ENCODE data around the gene ENDOV. TPM values are rescaled to one million over a fixed set of nuclear protein-coding genes. Genes with fewer than 3 reads are reported as not detected.

ENDOV gene
- total RNA-seq, 3 donors from 2014 or later, result 24.1 to 29.7 (median 24.9) TPM

DNA sequence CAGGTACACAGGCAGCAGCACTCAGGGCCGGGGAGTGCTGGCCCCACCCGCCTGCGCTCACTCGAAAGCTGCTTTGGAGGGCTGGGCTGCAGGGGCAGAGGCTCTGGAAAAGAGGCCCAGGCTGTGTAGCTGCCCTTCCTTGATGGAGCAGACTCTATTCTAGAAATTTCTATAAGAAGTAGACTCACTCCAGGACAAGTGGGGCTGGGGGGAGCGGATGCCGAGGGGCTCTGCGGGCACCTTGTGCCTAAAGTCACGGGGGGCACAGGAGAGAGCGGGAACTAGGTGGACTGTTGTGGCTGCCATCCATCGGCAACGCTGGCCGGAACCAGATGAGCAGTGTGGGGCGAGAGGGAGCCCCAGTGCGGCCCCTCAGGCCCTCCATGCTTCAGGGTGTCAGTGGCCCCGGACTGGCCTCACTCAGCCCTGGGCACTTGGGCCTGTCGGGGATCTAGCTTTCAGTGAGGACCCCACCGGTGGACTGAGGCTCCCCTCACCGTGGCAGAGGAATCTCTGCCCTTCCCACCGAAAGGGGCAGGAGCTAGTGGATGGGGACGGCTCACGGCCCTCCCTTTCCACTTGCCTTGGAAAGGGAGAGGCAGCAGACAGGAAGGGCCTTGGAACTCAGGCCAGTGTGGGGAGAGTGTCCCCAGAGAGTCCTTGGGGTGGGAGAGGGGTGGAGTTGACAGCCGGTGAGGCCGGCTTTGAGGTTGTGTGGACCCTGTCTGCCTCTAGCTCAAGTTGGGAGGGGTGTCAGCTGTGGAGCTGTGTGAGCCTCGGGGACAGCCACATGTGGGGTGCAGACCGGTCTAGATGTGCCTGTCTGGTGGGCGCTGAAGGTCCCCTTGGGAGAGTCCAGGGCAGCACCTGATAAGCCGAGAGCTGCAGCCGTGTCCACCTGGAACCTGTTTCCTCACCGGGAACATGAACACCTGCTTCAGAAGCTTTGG, 16.6 kb downstream of the ENDOV start:
- no peaks in the 10 kb centered on the region for H3K4me1 ChIP-seq (ENCODE audit: low read depth)
- no peak overlapping the region for H3K4me3 ChIP-seq
- no peaks in the 10 kb centered on the region for H3K9me3 ChIP-seq
- intact Hi-C loops (cut with DNase I, micrococcal nuclease), result no loop called here
- H3K36me3 ChIP-seq (ENCODE audit: low read depth), result no peaks in the 10 kb centered on the region
- ATAC-seq (no peak), DNase-seq (no peak)
- TF ChIP-seq, protein P1, sequence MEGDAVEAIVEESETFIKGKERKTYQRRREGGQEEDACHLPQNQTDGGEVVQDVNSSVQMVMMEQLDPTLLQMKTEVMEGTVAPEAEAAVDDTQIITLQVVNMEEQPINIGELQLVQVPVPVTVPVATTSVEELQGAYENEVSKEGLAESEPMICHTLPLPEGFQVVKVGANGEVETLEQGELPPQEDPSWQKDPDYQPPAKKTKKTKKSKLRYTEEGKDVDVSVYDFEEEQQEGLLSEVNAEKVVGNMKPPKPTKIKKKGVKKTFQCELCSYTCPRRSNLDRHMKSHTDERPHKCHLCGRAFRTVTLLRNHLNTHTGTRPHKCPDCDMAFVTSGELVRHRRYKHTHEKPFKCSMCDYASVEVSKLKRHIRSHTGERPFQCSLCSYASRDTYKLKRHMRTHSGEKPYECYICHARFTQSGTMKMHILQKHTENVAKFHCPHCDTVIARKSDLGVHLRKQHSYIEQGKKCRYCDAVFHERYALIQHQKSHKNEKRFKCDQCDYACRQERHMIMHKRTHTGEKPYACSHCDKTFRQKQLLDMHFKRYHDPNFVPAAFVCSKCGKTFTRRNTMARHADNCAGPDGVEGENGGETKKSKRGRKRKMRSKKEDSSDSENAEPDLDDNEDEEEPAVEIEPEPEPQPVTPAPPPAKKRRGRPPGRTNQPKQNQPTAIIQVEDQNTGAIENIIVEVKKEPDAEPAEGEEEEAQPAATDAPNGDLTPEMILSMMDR (IDR thresholded peaks at IDR 0.05), result no peak

DNA sequence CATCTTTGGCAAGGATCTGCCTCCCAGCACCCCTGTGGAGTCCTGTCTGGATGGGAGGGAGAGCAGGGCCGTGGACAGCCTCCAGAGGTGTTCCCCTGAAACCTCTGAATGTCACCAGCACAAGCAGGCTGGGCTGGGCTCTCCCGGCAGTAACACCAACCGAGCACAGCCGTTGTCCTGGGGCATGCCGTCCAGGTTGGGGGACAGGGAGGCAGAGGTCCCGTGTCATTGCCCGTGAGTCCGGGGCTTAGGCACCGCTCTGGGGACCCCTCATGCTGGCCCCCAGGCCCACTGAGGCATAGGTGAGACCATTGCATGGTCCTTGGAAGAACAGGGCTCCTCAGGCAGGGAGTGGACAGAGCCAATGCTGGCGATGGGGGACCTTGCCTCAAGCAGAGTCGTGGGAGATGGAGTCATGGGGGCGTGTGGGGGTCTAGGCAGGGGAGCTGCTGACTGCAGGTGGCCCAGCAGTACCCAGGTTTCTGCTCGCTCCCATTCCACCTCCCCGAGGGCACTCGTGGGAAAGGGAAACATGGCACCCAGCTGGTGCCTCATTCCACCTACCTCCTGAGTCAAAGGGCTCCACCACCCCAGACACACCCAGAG, 17.5 kb downstream of the ENDOV start:
- intact Hi-C loops (cut with DNase I, micrococcal nuclease), result no loop called here

DNA sequence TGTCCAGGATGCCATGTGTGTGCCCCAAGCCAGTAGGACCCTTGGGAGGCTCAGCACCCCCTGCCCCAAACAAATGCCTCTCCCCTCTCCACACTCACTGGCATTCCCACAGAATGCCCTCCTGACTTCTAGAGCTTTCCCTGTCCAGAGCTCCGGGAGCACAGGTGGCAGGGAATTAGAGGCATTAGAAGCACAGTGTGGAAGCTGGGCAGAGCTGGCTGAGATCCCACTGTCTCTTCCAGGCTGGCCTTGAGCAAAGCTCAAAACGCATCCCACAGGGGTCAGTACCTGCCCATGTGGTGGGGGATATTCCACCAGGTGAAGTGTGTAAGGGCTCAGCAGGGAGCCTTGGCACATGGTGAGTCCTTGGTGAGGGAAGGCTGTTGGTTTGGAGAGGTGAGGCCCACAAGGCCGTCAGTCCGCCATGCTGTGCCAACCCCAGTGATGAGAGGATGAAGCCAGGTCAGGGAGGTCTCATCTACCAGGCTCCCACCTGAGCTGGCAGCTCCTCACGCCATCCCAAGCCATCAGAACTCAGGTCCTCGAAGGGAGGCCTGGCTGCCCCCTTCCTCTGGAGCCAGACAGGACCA, 18.1 kb downstream of the ENDOV start:
- no peaks in the 10 kb centered on the region for H3K9me3 ChIP-seq
- H3K36me3 ChIP-seq (ENCODE audit: low read depth), result no peaks in the 10 kb centered on the region
- intact Hi-C loops (cut with DNase I, micrococcal nuclease), result no loop called here
- TF ChIP-seq, protein P1 (IDR thresholded peaks at IDR 0.05), result no peak
- H3K4me3 ChIP-seq, result no peak overlapping the region
- no peaks in the 10 kb centered on the region for H3K4me1 ChIP-seq (ENCODE audit: low read depth)
- DNase-seq (peak in 2 of 3 donors; percentile 9 to 19), ATAC-seq (no peak)

More for the DNA sequence above, 17.5 kb downstream of the ENDOV start:
- ATAC-seq, result no peak
- Histone ChIP-seq H3K4me3 (no peak overlapping the region), H3K9me3 (no peaks in the 10 kb centered on the region), H3K36me3 (ENCODE audit: low read depth) (no peaks in the 10 kb centered on the region), H3K4me1 (ENCODE audit: low read depth) (no peaks in the 10 kb centered on the region)
- TF ChIP-seq, protein P1 (IDR thresholded peaks at IDR 0.05), result no peak
- peak in 1 of 3 donors; percentile 14 for DNase-seq

DNA sequence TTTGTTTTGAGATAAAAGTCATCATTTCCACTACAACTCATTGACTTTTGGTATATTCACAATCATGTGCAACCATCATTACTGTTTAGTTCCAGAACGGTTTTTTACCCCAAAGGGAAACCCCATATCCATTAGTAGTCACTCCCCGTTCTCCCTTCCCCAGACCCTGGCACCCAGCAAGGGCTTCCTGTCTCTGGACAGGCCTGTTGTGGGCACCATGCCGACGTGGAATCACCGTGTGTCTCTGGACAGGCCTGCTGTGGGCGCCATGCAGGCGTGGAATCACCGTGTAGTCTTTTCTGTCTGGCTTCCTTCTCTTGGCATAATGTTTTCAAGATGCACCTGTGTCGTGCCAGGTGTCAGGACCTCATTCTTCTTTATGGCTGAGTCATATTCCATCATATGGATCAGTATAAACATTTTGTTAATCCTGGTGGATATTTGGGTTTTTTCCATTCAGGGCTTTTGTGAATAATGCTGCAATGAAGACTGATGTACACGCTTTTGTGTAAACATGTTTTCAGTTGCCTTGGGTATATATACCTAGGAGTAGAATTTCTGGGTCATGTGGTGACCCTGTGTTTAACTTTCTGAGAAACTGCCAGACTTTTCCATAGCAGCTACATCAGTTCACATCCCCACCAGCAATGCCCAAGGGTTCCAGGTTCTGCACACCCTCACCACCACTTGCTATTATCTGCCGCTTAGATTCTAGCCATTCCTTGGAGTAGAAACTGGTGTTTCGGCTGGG, 19.1 kb downstream of the ENDOV start:
- ATAC-seq (no peak), DNase-seq (peak in 2 of 3 donors; percentile 7 to 11)
- no peaks in the 10 kb centered on the region for H3K36me3 ChIP-seq (ENCODE audit: low read depth)
- intact Hi-C loops (cut with DNase I, micrococcal nuclease), result no loop called here
- H3K4me3 ChIP-seq, result no peak overlapping the region
- TF ChIP-seq, protein P1 (IDR thresholded peaks at IDR 0.05), result no peak
- no peaks in the 10 kb centered on the region for H3K4me1 ChIP-seq (ENCODE audit: low read depth)
- H3K9me3 ChIP-seq, result no peaks in the 10 kb centered on the region

DNA sequence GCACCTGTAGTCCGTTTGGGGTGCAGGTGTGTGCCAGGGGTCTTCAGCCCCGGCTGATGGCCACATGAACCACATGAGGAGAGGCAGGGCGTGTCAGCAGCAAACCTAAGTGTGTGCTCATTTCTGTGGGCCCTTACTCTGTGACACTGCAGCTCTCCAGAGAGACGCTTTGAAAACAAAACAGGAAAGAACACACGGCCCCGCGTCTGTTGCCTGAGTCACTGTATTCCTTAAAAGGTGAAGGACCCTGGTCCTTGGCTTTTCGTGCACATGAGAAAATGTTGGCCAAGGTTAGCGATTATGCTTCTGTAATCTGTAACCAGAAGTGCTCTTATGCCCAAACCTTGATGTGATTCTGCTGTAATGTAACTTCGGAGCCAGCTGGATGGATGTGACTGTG, 22.6 kb downstream of the ENDOV start:
- Histone ChIP-seq H3K36me3 (ENCODE audit: low read depth) (no peaks in the 10 kb centered on the region), H3K9me3 (no peaks in the 10 kb centered on the region), H3K4me3 (no peak overlapping the region), H3K4me1 (ENCODE audit: low read depth) (no peaks in the 10 kb centered on the region)
- DNase-seq (no peak), ATAC-seq (no peak)
- intact Hi-C loops (cut with DNase I, micrococcal nuclease), result no loop called here
- TF ChIP-seq, protein P1 (IDR thresholded peaks at IDR 0.05), result no peak
